ENCODE data around the gene GNAS-AS1. TPM values are rescaled to one million over a fixed set of nuclear protein-coding genes. Genes with fewer than 3 reads are reported as not detected.

Gene GNAS-AS1
- total and polyA plus RNA-seq, 10 of the 15 experiments (the other 5 are each of a cell fraction or from before 2014, with no cell fraction given), result 0.06 to 2.7 (median 1.2) TPM

DNA sequence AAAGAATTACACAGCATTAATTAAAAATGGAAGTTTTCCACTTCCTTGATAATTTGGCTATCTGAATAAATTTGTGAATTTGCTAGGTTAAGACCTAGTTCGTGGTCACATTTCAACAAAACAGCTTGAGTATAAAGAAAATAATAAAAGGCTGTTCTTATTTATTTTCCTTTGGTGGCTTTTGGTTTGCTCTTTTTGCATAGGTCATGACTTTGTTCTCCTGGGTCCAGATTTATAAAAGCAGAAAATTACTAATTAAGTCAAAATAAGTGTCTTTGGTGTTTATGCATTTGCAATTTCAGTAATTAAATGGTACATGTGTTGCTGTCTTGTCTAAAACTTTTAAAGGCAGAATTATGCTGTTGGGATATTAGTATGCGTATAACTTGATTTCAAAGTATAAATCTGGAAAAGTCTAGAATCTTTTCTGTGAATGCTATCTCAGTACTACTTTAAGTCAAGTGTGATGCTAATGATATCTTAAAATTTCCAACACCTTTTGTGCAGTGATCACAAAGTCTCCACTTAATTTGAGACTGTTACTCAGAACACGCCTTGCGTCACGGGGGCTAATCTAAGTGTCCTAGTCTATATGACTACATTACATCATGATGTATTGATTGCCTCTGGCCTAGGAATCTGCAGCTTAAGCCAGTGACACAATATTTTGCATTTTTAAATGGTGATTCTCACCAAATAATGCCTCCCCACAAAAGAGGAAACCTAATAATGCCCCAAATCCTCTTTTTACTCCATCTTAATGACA lies 42.8 kb upstream of the GNAS-AS1 start (continued):
- TF ChIP-seq, protein P1, sequence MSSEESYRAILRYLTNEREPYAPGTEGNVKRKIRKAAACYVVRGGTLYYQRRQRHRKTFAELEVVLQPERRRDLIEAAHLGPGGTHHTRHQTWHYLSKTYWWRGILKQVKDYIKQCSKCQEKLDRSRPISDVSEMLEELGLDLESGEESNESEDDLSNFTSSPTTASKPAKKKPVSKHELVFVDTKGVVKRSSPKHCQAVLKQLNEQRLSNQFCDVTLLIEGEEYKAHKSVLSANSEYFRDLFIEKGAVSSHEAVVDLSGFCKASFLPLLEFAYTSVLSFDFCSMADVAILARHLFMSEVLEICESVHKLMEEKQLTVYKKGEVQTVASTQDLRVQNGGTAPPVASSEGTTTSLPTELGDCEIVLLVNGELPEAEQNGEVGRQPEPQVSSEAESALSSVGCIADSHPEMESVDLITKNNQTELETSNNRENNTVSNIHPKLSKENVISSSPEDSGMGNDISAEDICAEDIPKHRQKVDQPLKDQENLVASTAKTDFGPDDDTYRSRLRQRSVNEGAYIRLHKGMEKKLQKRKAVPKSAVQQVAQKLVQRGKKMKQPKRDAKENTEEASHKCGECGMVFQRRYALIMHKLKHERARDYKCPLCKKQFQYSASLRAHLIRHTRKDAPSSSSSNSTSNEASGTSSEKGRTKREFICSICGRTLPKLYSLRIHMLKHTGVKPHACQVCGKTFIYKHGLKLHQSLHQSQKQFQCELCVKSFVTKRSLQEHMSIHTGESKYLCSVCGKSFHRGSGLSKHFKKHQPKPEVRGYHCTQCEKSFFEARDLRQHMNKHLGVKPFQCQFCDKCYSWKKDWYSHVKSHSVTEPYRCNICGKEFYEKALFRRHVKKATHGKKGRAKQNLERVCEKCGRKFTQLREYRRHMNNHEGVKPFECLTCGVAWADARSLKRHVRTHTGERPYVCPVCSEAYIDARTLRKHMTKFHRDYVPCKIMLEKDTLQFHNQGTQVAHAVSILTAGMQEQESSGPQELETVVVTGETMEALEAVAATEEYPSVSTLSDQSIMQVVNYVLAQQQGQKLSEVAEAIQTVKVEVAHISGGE (CRISPR knock-in tag; IDR thresholded peaks at IDR 0.05), result no peak
- TF ChIP-seq PAX8 (IDR thresholded peaks at IDR 0.05), result no peak
- no peak for TF ChIP-seq ZNF24 (IDR thresholded peaks at IDR 0.05)
- TF ChIP-seq GATAD2B (conservative IDR thresholded peaks at IDR 0.05; ENCODE audit: low read depth), result no peak
- no peak for TF ChIP-seq NR2C2 (IDR thresholded peaks at IDR 0.05; ENCODE audit: borderline replicate concordance, control insufficient read depth, insufficient read length, low read depth)
- no peak for TF ChIP-seq PAX5 (IDR thresholded peaks at IDR 0.05; ENCODE audit: borderline replicate concordance, low read depth, low read length)
- no peak for TF ChIP-seq ZBED1 (IDR thresholded peaks at IDR 0.05; ENCODE audit: borderline replicate concordance)
- TF ChIP-seq, protein P2, sequence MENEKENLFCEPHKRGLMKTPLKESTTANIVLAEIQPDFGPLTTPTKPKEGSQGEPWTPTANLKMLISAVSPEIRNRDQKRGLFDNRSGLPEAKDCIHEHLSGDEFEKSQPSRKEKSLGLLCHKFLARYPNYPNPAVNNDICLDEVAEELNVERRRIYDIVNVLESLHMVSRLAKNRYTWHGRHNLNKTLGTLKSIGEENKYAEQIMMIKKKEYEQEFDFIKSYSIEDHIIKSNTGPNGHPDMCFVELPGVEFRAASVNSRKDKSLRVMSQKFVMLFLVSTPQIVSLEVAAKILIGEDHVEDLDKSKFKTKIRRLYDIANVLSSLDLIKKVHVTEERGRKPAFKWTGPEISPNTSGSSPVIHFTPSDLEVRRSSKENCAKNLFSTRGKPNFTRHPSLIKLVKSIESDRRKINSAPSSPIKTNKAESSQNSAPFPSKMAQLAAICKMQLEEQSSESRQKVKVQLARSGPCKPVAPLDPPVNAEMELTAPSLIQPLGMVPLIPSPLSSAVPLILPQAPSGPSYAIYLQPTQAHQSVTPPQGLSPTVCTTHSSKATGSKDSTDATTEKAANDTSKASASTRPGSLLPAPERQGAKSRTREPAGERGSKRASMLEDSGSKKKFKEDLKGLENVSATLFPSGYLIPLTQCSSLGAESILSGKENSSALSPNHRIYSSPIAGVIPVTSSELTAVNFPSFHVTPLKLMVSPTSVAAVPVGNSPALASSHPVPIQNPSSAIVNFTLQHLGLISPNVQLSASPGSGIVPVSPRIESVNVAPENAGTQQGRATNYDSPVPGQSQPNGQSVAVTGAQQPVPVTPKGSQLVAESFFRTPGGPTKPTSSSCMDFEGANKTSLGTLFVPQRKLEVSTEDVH (IDR thresholded peaks at IDR 0.05; ENCODE audit: low read depth, partially characterized antibody), result no peak
- no peak for TF ChIP-seq TAF1 (IDR thresholded peaks at IDR 0.05; ENCODE audit: borderline replicate concordance, low read depth, low read length)
- TF ChIP-seq CREM (IDR thresholded peaks at IDR 0.05; ENCODE audit: low read depth), result peak; percentile 75
- TF ChIP-seq CREB1 (IDR thresholded peaks at IDR 0.05; ENCODE audit: low read depth), result peak; percentile 79
- no peak for TF ChIP-seq RCOR1 (conservative IDR thresholded peaks at IDR 0.05; ENCODE audit: low read depth, low read length)
- no peak for TF ChIP-seq GABPA (IDR thresholded peaks at IDR 0.05; ENCODE audit: low read depth)
- TF ChIP-seq IRF4 (IDR thresholded peaks at IDR 0.05; ENCODE audit: low read depth, low read length), result peak; percentile 61; the same call in 1 of the 2 replicates
- no peak for TF ChIP-seq MTA2 (IDR thresholded peaks at IDR 0.05; ENCODE audit: low read depth)
- TF ChIP-seq MXI1 (IDR thresholded peaks at IDR 0.05; ENCODE audit: low read depth, low read length), result no peak
- TF ChIP-seq, protein P3, sequence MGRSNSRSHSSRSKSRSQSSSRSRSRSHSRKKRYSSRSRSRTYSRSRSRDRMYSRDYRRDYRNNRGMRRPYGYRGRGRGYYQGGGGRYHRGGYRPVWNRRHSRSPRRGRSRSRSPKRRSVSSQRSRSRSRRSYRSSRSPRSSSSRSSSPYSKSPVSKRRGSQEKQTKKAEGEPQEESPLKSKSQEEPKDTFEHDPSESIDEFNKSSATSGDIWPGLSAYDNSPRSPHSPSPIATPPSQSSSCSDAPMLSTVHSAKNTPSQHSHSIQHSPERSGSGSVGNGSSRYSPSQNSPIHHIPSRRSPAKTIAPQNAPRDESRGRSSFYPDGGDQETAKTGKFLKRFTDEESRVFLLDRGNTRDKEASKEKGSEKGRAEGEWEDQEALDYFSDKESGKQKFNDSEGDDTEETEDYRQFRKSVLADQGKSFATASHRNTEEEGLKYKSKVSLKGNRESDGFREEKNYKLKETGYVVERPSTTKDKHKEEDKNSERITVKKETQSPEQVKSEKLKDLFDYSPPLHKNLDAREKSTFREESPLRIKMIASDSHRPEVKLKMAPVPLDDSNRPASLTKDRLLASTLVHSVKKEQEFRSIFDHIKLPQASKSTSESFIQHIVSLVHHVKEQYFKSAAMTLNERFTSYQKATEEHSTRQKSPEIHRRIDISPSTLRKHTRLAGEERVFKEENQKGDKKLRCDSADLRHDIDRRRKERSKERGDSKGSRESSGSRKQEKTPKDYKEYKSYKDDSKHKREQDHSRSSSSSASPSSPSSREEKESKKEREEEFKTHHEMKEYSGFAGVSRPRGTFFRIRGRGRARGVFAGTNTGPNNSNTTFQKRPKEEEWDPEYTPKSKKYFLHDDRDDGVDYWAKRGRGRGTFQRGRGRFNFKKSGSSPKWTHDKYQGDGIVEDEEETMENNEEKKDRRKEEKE (IDR thresholded peaks at IDR 0.05), result no peak
- TF ChIP-seq ZNF622 (IDR thresholded peaks at IDR 0.05), result no peak
- TF ChIP-seq, protein P4, sequence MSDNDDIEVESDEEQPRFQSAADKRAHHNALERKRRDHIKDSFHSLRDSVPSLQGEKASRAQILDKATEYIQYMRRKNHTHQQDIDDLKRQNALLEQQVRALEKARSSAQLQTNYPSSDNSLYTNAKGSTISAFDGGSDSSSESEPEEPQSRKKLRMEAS (IDR thresholded peaks at IDR 0.05; ENCODE audit: low read depth, low read length), result no peak
- TF ChIP-seq CBX5 (IDR thresholded peaks at IDR 0.05; ENCODE audit: low read depth), result no peak
- TF ChIP-seq, protein P5, sequence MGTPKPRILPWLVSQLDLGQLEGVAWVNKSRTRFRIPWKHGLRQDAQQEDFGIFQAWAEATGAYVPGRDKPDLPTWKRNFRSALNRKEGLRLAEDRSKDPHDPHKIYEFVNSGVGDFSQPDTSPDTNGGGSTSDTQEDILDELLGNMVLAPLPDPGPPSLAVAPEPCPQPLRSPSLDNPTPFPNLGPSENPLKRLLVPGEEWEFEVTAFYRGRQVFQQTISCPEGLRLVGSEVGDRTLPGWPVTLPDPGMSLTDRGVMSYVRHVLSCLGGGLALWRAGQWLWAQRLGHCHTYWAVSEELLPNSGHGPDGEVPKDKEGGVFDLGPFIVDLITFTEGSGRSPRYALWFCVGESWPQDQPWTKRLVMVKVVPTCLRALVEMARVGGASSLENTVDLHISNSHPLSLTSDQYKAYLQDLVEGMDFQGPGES (IDR thresholded peaks at IDR 0.05), result no peak
